Stimulated activated CD4-positive, alpha-beta T cell treated with anti-CD3 and anti-CD28 coated beads, TNF-alpha, amount 100 ng/mL, for 4 hours (primary cell): ENCODE results near the gene MLLT1.

Experiments
- DNase-seq, 3 experiments: peaks; one replicate each; pipeline ENCODE4 v3.0.0-alpha.2; 2020; ENCODE audit warnings: low read depth in 3 of 3

The MLLT1 gene

DNA sequence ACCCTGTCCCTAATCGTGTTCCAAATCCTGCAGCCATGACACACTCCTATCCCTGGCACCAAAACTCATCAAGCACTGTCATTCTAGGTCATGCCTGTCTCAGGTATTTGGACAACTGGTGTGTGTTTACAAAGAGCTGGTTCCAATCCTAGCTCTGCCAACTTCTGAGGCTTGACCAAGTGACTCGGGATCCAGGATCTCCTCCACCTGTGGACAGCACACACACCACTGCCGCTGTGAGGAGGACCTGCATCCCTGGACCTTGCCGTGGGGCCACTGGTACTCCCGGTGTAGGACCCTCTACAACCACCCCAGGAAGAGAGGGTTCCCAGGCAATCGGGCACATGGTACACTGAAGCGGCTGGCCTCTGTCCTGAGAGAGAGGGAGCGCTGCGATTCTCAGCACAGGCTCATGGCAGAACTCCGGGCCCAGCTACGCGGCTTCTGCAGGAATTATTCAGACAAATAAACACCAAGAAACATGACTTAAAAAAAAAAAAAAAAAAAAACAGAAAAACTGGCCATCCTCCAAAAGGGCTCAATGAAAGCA is 20.4 kb downstream of the MLLT1 start:
- DNase-seq, result no peak

GRCh38 chr19:6258812-6259311 is 20.9 kb downstream of the MLLT1 start:
- DNase-seq, result no peak

DNA sequence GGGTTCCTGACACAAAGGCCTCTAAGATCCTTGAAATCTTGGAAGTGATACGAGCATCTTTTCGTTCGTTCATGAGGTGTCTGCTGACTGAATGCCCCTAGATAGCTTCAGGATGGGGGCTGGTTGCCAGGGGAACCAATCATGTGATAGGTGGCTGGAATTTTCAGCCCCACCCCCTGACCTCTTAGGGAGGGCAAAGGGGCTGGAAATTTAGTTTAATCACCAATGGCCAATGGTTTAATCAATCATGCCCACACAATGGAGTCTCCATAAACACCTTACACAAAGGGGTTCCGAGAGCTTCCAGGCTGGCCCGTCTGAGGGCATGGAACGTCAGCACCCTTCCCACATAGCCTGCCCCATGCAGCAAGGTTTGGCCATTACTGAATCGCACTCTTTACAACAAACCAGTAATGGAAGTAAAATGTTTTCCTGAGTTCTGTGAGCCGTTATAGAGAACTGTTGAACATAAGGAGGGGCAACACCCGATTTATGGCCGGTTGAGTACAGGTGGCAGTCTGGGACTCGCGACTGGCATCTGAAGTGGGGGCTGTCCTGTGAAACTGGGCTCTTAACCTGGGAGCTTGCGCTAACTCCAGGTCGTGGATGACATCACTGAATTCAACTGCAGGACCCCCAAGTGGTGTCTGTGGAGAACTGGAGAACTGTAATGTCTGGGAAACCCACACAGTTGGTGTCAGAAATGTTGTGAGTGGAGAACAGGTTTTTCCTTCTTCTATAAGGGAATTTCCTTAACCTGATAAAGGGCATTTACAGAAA is 25.6 kb downstream of the MLLT1 start:
- DNase-seq, result no peak

- no peak for DNase-seq
These were observed 27.7 kb downstream of the MLLT1 start for GRCh38 chr19:6252066-6252465.

- DNase-seq, result no peak
These were observed 28.9 kb downstream of the MLLT1 start for GRCh38 chr19:6250909-6251308.

- no peak for DNase-seq
These were observed 29.7 kb downstream of the MLLT1 start for GRCh38 chr19:6250024-6250615.

- no peak for DNase-seq
These were observed 30.5 kb downstream of the MLLT1 start for GRCh38 chr19:6249296-6249695.

DNA sequence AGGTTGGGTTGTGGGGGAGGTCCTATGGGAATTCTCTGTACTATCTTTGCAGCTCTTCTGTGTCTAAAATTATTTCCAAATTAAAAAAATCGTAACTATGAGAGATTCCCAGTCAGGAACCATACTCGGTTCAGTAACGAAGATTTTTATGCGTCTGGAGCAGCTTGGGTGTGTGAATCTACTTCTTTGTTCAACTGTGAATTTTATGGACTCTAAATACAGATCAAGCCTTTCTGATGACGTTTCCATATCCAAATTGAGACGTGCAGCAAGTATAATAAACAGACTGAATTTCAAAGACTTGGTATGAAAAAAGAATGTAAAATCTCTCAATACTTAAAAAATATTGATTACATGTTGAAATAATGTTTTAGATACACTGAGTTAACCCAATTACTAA is 30.9 kb downstream of the MLLT1 start:
- no peak for DNase-seq

DNA sequence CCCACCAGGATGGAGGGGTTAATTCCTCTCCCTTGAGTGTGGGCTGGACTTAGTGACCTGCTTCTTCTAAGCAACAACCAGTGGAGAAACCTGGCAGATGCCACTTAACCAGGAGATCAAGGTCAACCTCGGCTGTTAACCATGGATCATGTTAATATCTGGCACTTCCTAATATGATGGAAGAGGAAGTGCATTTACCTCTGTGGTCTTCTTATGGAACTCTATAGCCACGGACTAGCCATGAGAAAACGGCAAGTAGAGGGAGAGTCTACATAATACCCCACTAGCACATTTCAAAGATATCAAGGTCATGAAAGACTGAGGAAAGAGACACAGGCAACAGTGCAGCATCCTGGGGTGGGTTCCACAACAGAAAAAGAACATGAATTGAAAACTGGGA is 31.4 kb downstream of the MLLT1 start:
- no peak for DNase-seq

GRCh38 chr19:6247007-6247288 is 32.8 kb downstream of the MLLT1 start:
- no peak for DNase-seq

GRCh38 chr19:6246174-6247006 is 33.4 kb downstream of the MLLT1 start:
- DNase-seq, result no peak

- DNase-seq, result no peak
These were observed 37.1 kb downstream of the MLLT1 start for GRCh38 chr19:6242677-6243076.

DNA sequence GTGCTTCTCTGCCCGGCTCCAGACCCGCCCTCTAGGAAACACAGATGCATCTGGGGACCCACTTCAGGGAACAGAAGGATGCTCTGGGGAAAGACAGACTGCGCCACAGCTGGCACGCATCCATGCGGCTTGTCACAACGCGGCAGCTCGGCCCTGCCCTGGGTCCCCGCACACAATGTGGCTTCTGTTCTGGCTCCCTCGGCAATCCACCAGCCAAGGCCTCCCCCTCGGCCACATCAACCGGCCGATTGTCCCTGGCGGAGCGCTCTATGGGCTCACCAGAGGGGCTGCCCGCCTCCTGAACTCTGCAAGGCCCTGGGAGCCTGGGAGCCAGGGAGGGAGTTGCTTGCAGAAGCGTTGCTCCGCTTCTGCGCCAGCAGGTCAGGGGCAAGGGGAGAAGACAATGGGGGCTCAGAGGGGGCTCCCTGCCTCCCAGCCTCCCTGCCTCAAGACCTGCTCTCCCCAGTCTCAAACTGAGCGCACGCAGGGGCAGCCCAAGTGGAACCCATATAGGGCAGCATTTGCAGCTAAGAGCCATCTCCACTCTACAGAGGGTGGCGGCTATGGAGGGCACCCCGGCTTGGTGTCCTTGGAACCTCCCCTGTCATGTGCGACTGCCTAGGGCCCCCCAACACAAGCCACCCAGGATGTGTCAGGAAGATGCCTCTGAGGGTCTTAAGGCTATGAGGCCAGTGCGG is 37.9 kb downstream of the MLLT1 start:
- DNase-seq, result no peak

GRCh38 chr19:6241056-6241455 is 38.7 kb downstream of the MLLT1 start:
- DNase-seq, result no peak

GRCh38 chr19:6239871-6240676 is 39.7 kb downstream of the MLLT1 start:
- DNase-seq, result no peak

DNA sequence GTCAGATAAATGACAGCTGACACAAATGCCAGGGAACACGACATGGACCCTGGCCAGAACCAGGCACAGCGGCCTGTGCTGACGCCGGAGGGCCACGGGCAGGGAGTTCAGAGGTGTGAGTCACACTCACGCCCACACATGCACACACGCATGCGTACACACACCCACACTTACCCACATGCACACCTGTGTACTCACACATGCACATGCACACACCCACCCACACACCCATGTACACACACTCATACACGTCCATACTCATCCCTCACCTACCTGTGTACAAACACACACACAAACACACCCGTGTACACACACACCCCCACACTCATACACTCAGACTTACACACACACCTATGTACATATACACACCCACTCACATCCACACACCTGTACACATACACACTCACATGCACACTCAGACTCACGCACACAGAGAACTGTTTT is 40.4 kb downstream of the MLLT1 start:
- peak in 2 of 3 experiments; percentile 15 to 20 for DNase-seq

GRCh38 chr19:6238643-6239281 is 41.0 kb downstream of the MLLT1 start:
- no peak for DNase-seq

- no peak for DNase-seq
These were observed 41.5 kb downstream of the MLLT1 start for GRCh38 chr19:6238256-6238642.

DNA sequence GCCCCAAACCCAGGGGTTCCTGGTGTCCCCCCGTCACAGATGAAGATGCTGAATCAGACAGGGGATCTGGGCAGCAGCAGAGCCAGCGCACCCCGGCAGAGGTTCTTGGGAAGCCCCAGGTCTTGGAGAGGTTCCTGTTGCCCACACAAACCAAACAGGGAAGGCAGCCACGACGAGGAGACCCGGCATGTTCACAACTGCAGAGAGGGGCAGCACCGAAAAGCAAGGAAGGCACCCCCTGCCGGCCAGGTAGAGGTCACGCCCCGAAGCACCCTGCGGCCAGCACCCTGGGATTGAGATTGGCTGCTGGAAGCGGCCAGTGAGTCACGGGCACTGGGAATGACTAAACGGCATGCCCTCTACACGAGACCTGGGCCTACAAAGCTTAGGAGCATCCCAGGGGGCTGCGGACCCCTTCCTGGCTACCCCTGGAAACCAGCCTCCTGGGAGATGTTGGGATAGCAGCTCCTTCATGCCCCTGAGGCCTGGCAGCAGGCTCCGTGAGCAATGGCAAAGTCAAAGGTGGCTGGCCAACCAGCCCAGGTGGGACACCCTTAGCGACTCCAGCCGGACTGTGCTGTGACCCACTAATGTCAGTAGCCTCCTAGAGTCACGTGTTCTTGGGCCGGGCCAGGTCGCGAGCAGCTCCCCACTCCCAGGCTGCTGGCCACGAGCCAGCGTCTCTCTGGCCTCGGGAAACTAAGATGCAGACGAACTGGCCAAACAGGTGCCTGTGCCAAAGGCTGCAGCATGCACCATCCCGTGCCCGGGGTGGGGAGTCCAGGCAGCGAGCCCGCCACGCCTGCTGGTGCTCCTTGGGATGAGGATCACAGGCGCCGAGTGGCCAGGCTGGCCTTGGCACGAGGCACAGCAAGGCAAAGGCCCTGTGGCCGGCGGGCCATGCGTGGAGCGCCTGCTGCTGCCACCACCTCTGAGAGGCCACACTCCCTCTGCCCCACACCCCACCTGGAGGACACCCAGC is 43.2 kb downstream of the MLLT1 start:
- DNase-seq, result no peak
